ENCODE results near the gene SMCO3.

DNA sequence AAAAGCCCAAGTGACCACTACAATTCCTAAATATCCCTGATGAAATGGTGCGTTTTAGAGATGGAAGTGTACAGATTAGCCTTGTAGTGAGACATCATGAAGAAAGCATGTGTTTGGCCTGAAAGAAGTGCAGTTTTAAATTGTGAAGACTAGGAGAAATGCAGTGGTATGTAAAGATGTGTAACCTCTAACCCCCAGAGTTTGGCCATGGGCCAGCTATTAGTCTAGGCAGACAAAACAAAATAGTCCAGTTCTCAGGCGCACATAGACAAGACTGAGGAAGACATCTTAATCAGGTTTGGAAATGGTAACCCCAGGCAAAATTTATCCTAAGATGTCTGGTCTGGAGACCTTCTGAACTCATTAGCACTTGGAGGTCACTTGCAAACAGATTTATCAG is 34.1 kb downstream of the SMCO3 start:
- TF ChIP-seq POLR2A (IDR thresholded peaks at IDR 0.05; ENCODE audit: low read depth, low read length) (no peak), TAF1 (IDR thresholded peaks at IDR 0.05; ENCODE audit: borderline replicate concordance, low read depth, low read length) (no peak), POLR2AphosphoS5 (IDR thresholded peaks at IDR 0.05; ENCODE audit: low read depth, low read length) (no peak)

Measured in GM12892 (cell line).